Ishikawa (cell line): ENCODE results near the gene HDAC5.

Experiments used
- CEBPB ChIP-seq: IDR thresholded peaks from 2 replicates; pipeline ENCODE4 v1.6.1; 2012
- CREB1 ChIP-seq: IDR thresholded peaks from 2 replicates; pipeline ENCODE4 v1.6.1; 2012; ENCODE audit warnings: low read depth
- EGR1 ChIP-seq: IDR thresholded peaks from 2 replicates; pipeline ENCODE4 v1.6.1; 2012
- EP300 ChIP-seq: IDR thresholded peaks from 2 replicates; pipeline ENCODE4 v1.6.1; 2012; ENCODE audit warnings: borderline replicate concordance
- FOXM1 ChIP-seq: IDR thresholded peaks from 2 replicates; pipeline ENCODE4 v1.6.1; 2012; ENCODE audit warnings: low read depth, borderline replicate concordance
- NFIC ChIP-seq: IDR thresholded peaks from 2 replicates; pipeline ENCODE4 v1.6.1; 2012
- RAD21 ChIP-seq: IDR thresholded peaks from 2 replicates; pipeline ENCODE4 v1.6.1; 2012; ENCODE audit warnings: low read depth
- TAF1 ChIP-seq: IDR thresholded peaks from 2 replicates; pipeline ENCODE4 v1.6.1; 2012; ENCODE audit warnings: low read depth, mild to moderate bottlenecking
- TCF12 ChIP-seq: IDR thresholded peaks from 2 replicates; pipeline ENCODE4 v1.6.1; 2012; ENCODE audit warnings: low read depth
- TEAD4 ChIP-seq: IDR thresholded peaks from 2 replicates; pipeline ENCODE4 v1.6.1; 2012
- YY1 ChIP-seq: IDR thresholded peaks from 2 replicates; pipeline ENCODE4 v1.6.1; 2012; ENCODE audit warnings: low read depth
- ZBTB7A ChIP-seq: IDR thresholded peaks from 2 replicates; pipeline ENCODE4 v1.6.1; 2012; ENCODE audit warnings: low read depth
- TF ChIP-seq, protein P1 (sequence below): IDR thresholded peaks from 2 replicates; pipeline ENCODE4 v1.6.1; 2012
- TF ChIP-seq, protein P2 (sequence below): IDR thresholded peaks from 2 replicates; pipeline ENCODE4 v1.6.1; 2012
- TF ChIP-seq, protein P3 (sequence below): IDR thresholded peaks from 2 replicates; pipeline ENCODE4 v1.6.1; 2012; ENCODE audit warnings: low read depth, mild to moderate bottlenecking

HDAC5 gene

DNA sequence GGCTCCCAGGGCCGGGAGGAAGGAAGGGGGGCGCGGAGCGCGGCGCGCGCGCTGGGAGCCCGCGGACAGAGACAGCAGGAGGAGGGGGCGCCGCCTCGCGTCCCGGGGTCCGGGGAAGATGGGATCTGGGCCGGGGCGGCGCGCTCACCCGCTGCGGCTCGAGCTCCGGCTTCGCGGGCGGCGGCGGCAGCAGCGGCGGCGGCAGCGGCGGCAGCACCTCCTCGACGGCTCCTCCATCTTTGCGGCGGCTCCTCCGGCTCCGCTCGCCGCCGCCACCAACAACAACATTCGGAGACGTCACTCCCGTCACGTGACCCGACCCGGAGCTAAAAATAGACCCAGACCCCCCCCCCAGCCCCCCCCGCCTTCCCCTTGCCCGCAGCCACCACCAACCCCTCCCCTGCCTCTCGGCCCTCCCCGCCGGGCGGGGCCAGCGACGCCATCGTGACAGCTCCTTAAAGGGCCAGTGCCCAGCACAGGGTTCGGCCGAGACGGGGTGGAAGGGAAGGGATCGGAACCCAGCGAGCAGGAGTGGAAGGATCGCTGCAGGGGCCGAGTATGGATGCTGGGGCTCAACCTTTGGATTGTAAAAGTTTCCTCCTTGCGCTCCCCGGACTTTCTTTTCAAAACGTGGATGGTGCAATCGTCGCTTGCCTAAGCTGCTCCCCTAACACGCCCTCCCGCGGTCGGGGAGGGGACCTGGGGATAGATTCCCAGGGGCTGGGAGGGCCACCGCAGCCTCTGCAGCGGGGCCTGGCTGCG is at the start of gene HDAC5:
TSS of gene HDAC5 (minus strand) at position 286 of the 762 bp plus-strand sequence. CDS start 6,126 bp downstream, outside the sequence.
- TF ChIP-seq ZBTB7A (peak; percentile 51), CREB1 (peak; percentile 60; the same call in 1 of the 2 replicates), TCF12 (no peak), TEAD4 (no peak), RAD21 (peak; percentile 35; the same call in 1 of the 2 replicates), TAF1 (no peak), NFIC (no peak), YY1 (peak; percentile 40; the same call in 1 of the 2 replicates), CEBPB (peak; percentile 85), EGR1 (no peak), FOXM1 (no peak), EP300 (no peak)
- TF ChIP-seq, protein P1, sequence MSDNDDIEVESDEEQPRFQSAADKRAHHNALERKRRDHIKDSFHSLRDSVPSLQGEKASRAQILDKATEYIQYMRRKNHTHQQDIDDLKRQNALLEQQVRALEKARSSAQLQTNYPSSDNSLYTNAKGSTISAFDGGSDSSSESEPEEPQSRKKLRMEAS: peak; percentile 86
- TF ChIP-seq, protein P2, sequence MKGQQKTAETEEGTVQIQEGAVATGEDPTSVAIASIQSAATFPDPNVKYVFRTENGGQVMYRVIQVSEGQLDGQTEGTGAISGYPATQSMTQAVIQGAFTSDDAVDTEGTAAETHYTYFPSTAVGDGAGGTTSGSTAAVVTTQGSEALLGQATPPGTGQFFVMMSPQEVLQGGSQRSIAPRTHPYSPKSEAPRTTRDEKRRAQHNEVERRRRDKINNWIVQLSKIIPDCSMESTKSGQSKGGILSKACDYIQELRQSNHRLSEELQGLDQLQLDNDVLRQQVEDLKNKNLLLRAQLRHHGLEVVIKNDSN: peak; percentile 92
- TF ChIP-seq, protein P3, sequence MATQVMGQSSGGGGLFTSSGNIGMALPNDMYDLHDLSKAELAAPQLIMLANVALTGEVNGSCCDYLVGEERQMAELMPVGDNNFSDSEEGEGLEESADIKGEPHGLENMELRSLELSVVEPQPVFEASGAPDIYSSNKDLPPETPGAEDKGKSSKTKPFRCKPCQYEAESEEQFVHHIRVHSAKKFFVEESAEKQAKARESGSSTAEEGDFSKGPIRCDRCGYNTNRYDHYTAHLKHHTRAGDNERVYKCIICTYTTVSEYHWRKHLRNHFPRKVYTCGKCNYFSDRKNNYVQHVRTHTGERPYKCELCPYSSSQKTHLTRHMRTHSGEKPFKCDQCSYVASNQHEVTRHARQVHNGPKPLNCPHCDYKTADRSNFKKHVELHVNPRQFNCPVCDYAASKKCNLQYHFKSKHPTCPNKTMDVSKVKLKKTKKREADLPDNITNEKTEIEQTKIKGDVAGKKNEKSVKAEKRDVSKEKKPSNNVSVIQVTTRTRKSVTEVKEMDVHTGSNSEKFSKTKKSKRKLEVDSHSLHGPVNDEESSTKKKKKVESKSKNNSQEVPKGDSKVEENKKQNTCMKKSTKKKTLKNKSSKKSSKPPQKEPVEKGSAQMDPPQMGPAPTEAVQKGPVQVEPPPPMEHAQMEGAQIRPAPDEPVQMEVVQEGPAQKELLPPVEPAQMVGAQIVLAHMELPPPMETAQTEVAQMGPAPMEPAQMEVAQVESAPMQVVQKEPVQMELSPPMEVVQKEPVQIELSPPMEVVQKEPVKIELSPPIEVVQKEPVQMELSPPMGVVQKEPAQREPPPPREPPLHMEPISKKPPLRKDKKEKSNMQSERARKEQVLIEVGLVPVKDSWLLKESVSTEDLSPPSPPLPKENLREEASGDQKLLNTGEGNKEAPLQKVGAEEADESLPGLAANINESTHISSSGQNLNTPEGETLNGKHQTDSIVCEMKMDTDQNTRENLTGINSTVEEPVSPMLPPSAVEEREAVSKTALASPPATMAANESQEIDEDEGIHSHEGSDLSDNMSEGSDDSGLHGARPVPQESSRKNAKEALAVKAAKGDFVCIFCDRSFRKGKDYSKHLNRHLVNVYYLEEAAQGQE: no peak

DNA sequence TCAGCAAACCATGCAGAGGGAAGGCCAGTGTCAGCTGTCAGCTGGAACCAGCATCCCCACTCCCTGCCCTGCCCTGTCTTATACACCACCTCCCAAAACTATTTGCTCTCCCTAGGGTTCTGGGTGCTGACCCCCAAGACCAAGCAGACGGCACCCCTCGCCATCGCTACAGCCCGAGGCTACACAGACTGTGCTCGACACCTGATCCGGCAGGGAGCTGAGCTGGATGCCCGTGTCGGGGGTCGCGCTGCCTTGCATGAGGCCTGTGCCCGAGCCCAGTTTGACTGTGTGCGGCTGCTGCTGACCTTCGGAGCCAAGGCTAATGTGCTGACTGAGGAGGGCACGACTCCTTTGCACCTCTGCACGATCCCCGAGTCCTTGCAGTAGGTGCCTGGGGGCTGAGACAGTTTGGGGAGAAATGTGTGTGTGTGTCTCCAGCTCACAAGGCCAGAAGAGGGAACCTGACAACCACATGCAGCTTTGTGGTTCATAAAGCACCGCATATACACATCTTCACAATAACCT is 48.6 kb upstream of the HDAC5 start:
- TF ChIP-seq, protein P2: no peak
- TF ChIP-seq RAD21 (no peak), EGR1 (no peak), ZBTB7A (no peak), CREB1 (no peak), NFIC (no peak), TEAD4 (no peak), CEBPB (no peak), FOXM1 (no peak), TAF1 (no peak), YY1 (no peak), EP300 (no peak), TCF12 (no peak)
- TF ChIP-seq, protein P1: no peak
- TF ChIP-seq, protein P3: no peak

DNA sequence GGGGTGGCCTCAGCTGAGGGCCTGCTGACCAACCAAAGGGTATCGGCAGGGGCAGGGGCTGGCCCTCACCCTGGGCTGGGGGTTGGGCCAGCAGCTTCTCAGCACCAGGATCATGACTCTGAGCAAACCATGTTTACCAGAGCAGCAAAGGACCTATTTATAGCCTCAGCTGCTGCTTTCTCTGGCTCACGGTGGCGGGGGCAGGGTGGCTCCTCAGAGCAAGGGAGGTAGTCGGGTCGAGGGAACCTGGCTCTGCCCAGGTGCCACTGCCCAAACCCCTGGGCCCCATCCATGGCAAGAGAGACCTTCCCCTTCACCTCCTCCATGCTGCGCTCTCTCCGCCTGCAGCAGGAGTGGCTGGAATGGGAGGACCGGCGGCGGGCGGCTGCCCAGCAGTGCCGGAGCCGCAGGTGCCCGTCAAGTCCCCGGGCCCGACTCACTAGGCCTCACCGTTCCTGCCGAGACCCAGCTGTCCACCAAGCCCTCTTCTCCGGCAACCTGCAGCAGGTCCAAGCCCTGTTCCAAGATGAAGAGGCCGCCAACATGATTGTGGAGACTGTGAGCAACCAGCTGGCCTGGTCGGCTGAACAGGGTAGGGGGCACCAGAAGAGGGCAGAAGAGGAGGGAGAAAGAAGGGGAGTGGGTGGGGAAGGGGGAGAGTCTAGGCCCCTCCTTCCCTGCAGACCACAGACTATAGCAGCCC is 47.2 kb upstream of the HDAC5 start, which contains the start of gene ASB16:
TSS of gene ASB16 (plus strand) at position 206 of the 703 bp plus-strand sequence. CDS start at position 292, 86 bp downstream.
- TF ChIP-seq, protein P3: no peak
- TF ChIP-seq FOXM1 (no peak), YY1 (no peak), EP300 (no peak), ZBTB7A (no peak), CEBPB (no peak), TEAD4 (no peak), RAD21 (no peak), NFIC (no peak), TAF1 (no peak), TCF12 (no peak)
- TF ChIP-seq, protein P2: no peak
- TF ChIP-seq, protein P1: no peak
